Lower leg skin (tissue), 3 donors: ENCODE results near the gene LCT.

Experiments used
- POLR2A ChIP-seq, 2 donors: fragments of 450-650 bp; IDR thresholded peaks; one replicate each; pipeline ENCODE4 v1.6.1; 2016 to 2017; ENCODE audit warnings: antibody characterized with exemption in 2 of 2, mild to moderate bottlenecking in 1 of 2, moderate library complexity in 1 of 2
- TF ChIP-seq, protein P1 (sequence below), 3 donors: fragments of 450-650 bp; IDR thresholded peaks; one replicate each; pipeline ENCODE4 v1.5.1; 2016; ENCODE audit warnings: antibody characterized with exemption in 3 of 3, mild to moderate bottlenecking in 3 of 3, moderate library complexity in 2 of 3

DNA sequence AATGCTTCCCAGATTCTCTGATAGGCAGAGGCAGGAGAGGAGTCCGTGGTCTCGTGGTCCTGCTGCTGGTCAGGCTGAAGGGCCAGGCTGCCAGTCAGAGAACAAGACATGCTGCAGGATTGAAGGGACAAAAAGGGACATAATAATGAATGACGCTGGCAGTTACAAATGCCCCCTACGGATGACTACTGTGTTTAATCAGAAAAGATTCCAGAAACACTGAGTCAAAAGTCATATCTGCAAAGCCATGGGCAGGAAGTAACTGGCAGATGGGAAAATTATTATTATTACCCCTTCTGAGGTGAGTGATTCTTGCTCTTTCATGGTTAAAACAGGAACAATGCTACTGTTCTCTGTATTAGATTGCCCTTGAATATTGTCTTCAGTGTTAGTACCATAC is 19.0 kb downstream of the LCT start:
- TF ChIP-seq POLR2A (IDR thresholded peaks at IDR 0.05): no peak
- TF ChIP-seq, protein P1, sequence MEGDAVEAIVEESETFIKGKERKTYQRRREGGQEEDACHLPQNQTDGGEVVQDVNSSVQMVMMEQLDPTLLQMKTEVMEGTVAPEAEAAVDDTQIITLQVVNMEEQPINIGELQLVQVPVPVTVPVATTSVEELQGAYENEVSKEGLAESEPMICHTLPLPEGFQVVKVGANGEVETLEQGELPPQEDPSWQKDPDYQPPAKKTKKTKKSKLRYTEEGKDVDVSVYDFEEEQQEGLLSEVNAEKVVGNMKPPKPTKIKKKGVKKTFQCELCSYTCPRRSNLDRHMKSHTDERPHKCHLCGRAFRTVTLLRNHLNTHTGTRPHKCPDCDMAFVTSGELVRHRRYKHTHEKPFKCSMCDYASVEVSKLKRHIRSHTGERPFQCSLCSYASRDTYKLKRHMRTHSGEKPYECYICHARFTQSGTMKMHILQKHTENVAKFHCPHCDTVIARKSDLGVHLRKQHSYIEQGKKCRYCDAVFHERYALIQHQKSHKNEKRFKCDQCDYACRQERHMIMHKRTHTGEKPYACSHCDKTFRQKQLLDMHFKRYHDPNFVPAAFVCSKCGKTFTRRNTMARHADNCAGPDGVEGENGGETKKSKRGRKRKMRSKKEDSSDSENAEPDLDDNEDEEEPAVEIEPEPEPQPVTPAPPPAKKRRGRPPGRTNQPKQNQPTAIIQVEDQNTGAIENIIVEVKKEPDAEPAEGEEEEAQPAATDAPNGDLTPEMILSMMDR (IDR thresholded peaks at IDR 0.05): no peak
